A673 (cell line): ENCODE measurements around the gene CARD11. TPM values are rescaled to one million over a fixed set of nuclear protein-coding genes. Genes with fewer than 3 reads are reported as not detected.

Experiments
- BruUV-seq: library from RNA; stranded (reverse); fragments of 400-500 nt; replicated peaks from 2 replicates; lab custom pipeline; 2021; lab: Mats Ljungman, UMichigan
- CTCF ChIA-PET: fragments of 300-600 bp; sonication (Branson Sonifier 250); formaldehyde crosslinking; loops from one replicate; lab custom pipeline; 2022; ENCODE audit warnings: antibody characterized with exemption; lab: Charles Lee
- POLR2A ChIA-PET: fragments of 300-600 bp; sonication (Branson Sonifier 250); formaldehyde crosslinking; loops from one replicate; lab custom pipeline; 2022; ENCODE audit warnings: antibody characterized with exemption; ENCODE audit not compliant: low non-redundant PET; lab: Charles Lee
- DNase-seq: peaks from one replicate; pipeline ENCODE4 v3.0.0-alpha.2; 2015; ENCODE audit warnings: low spot score
- H3K27ac ChIP-seq: fragments of 200-600 bp; sonication (generic); 2 replicates; pipeline ENCODE4 v1.5.1; 2016; ENCODE audit warnings: mixed run types, low read depth, mild to moderate bottlenecking, mixed read lengths, antibody characterized with exemption, low read length; ENCODE audit not compliant: poor library complexity, severe bottlenecking
- H3K27me3 ChIP-seq: fragments of 200-600 bp; sonication (generic); replicated peaks from 2 replicates; pipeline ENCODE4 v1.6.1; 2017; ENCODE audit warnings: mixed run types, low read depth, mild to moderate bottlenecking, mixed read lengths, antibody characterized with exemption, low read length; ENCODE audit not compliant: insufficient read depth, poor library complexity
- H3K36me3 ChIP-seq: fragments of 200-600 bp; sonication (generic); 2 replicates; pipeline ENCODE4 v1.6.1; 2016; ENCODE audit warnings: mixed run types, mild to moderate bottlenecking, mixed read lengths, antibody characterized with exemption, low read length; ENCODE audit not compliant: insufficient read depth, poor library complexity, severe bottlenecking
- H3K4me1 ChIP-seq: fragments of 200-600 bp; sonication (generic); 2 replicates; pipeline ENCODE4 v1.6.1; 2017; ENCODE audit warnings: mixed run types, mild to moderate bottlenecking, mixed read lengths, antibody characterized with exemption, low read length; ENCODE audit not compliant: insufficient read depth, poor library complexity, severe bottlenecking
- H3K4me3 ChIP-seq: fragments of 200-600 bp; sonication (generic); 2 replicates; pipeline ENCODE4 v1.5.1; 2016; ENCODE audit warnings: low read depth, mixed run types, mild to moderate bottlenecking, mixed read lengths, low read length; ENCODE audit not compliant: poor library complexity, severe bottlenecking
- H3K9me3 ChIP-seq: fragments of 200-600 bp; sonication (generic); 2 replicates; pipeline ENCODE4 v1.6.1; 2016; ENCODE audit warnings: mixed run types, low read depth, mild to moderate bottlenecking, mixed read lengths, antibody characterized with exemption, low read length; ENCODE audit not compliant: poor library complexity, severe bottlenecking
- EZH2 ChIP-seq: fragments of 200-600 bp; sonication (generic); IDR thresholded peaks from 2 replicates; pipeline ENCODE4 v1.6.1; 2017; ENCODE audit warnings: borderline replicate concordance, low read depth, mild to moderate bottlenecking, mixed read lengths, antibody characterized with exemption, low read length; ENCODE audit not compliant: poor library complexity, severe bottlenecking
- intact Hi-C: fragments of 100-400 bp; cut with micrococcal nuclease; formaldehyde crosslinking; loops from one replicate; pipeline ENCODE4 v1.10.0; 2022; ENCODE audit not compliant: unreplicated experiment
- total RNA-seq: library from RNA; stranded (reverse); gene quantifications from 2 replicates; pipeline ENCODE4 v1.2.3, GENCODE V29; 2021
- TF ChIP-seq, protein P1 (sequence below): fragments of 300-800, 200-600 bp; sonication (generic); conservative IDR thresholded peaks from 2 replicates; pipeline ENCODE4 v1.5.1; 2017; ENCODE audit warnings: low read depth, mild to moderate bottlenecking, antibody characterized with exemption, low read length, moderate library complexity, mixed read lengths

CARD11 gene
- total RNA-seq, 1 experiment from 2014 or later, result 1.8 TPM

- Histone ChIP-seq H3K9me3 (no peaks in the 10 kb centered on the region), H3K36me3 (no peaks in the 10 kb centered on the region), H3K27ac (no peak overlapping the region), H3K27me3 (no peaks in the 10 kb centered on the region), H3K4me1 (peaks cover 6% of the 10 kb centered on the region), H3K4me3 (no peak overlapping the region)
- BruUV-seq, result no TSS peak
- CTCF ChIA-PET, result no interaction called here
- intact Hi-C loops, result no loop called here
- TF ChIP-seq, protein P1, sequence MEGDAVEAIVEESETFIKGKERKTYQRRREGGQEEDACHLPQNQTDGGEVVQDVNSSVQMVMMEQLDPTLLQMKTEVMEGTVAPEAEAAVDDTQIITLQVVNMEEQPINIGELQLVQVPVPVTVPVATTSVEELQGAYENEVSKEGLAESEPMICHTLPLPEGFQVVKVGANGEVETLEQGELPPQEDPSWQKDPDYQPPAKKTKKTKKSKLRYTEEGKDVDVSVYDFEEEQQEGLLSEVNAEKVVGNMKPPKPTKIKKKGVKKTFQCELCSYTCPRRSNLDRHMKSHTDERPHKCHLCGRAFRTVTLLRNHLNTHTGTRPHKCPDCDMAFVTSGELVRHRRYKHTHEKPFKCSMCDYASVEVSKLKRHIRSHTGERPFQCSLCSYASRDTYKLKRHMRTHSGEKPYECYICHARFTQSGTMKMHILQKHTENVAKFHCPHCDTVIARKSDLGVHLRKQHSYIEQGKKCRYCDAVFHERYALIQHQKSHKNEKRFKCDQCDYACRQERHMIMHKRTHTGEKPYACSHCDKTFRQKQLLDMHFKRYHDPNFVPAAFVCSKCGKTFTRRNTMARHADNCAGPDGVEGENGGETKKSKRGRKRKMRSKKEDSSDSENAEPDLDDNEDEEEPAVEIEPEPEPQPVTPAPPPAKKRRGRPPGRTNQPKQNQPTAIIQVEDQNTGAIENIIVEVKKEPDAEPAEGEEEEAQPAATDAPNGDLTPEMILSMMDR, result no peak
- TF ChIP-seq EZH2, result no peak
- DNase-seq, result no peak
- POLR2A ChIA-PET, result interaction anchor here (0.5 kb wide), 1 partner anchor 1468 kb away, joined by 3 read pairs; no protein-coding TSS in a partner anchor
Measured at GRCh38 chr7:3013975-3014792, 29.5 kb downstream of the CARD11 start.

- ChIA-PET POLR2A (no interaction called here), CTCF (no interaction called here)
- Histone ChIP-seq H3K36me3 (no peaks in the 10 kb centered on the region), H3K27me3 (no peaks in the 10 kb centered on the region), H3K27ac (no peak overlapping the region), H3K4me3 (no peak overlapping the region), H3K4me1 (peaks cover 15% of the 10 kb centered on the region), H3K9me3 (no peaks in the 10 kb centered on the region)
- no peak for TF ChIP-seq EZH2
- TF ChIP-seq, protein P1, result no peak
- DNase-seq, result no peak
- intact Hi-C loops, result no loop called here
- BruUV-seq, result no TSS peak
Measured at GRCh38 chr7:3011211-3011852, 32.3 kb downstream of the CARD11 start.

- Histone ChIP-seq H3K9me3 (no peaks in the 10 kb centered on the region), H3K4me1 (peaks cover 15% of the 10 kb centered on the region), H3K36me3 (no peaks in the 10 kb centered on the region), H3K27me3 (no peaks in the 10 kb centered on the region), H3K27ac (no peak overlapping the region), H3K4me3 (no peak overlapping the region)
- POLR2A ChIA-PET, result no interaction called here
- CTCF ChIA-PET, result no interaction called here
- intact Hi-C loops, result no loop called here
- DNase-seq, result no peak
- TF ChIP-seq, protein P1, result no peak
- TF ChIP-seq EZH2, result no peak
- no TSS peak for BruUV-seq
Measured at GRCh38 chr7:3010161-3010560, 33.5 kb downstream of the CARD11 start.
